GM21423 (cell line): ENCODE results near the gene PPP2R5E.

Source experiments
- ATAC-seq: cut with Tn5 transposase; IDR thresholded peaks from one replicate; pipeline ENCODE4 v1.9.1; 2021; ENCODE audit warnings: mild to moderate bottlenecking, moderate library complexity; ENCODE audit not compliant: unreplicated experiment

Gene PPP2R5E

GRCh38 chr14:63474111-63474510 lies 69.1 kb downstream of the PPP2R5E start:
- ATAC-seq = no peak

GRCh38 chr14:63472986-63473788 lies 70.0 kb downstream of the PPP2R5E start:
- ATAC-seq = no peak

GRCh38 chr14:63470962-63471793 lies 72.0 kb downstream of the PPP2R5E start:
- peak; percentile 86 for ATAC-seq

GRCh38 chr14:63468294-63468693 lies 74.9 kb downstream of the PPP2R5E start:
- no peak for ATAC-seq

DNA sequence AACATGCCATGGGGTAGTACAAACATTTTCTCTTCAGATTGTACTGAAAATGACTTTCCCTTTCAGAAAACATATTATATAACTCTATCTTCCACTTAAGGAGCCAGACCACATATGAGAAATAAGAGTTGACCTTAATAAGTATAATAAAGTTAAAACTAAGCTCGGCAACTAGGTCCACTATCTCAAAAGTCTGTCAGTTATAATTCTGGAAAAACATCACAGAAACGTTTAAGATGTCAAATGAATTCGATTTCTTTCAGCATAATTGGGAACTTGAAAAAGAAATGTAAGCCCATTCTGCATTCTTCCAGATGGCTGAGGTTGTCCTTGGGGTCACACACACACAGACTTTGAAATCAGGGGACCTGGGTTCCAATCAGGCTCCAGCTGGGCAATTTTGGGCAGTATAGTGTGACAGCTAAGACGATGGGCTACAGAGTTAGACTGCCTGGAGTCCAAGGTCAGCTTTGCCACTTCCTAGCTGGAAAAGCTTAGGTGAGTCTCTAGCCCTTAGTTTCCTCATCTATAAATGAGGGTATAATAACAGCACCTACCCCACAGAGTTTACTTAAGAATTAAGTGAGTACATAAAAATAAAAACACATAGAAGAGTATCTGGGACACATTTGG lies 75.6 kb downstream of the PPP2R5E start:
- no peak for ATAC-seq

GRCh38 chr14:63465347-63465746 lies 77.8 kb downstream of the PPP2R5E start:
- no peak for ATAC-seq

DNA sequence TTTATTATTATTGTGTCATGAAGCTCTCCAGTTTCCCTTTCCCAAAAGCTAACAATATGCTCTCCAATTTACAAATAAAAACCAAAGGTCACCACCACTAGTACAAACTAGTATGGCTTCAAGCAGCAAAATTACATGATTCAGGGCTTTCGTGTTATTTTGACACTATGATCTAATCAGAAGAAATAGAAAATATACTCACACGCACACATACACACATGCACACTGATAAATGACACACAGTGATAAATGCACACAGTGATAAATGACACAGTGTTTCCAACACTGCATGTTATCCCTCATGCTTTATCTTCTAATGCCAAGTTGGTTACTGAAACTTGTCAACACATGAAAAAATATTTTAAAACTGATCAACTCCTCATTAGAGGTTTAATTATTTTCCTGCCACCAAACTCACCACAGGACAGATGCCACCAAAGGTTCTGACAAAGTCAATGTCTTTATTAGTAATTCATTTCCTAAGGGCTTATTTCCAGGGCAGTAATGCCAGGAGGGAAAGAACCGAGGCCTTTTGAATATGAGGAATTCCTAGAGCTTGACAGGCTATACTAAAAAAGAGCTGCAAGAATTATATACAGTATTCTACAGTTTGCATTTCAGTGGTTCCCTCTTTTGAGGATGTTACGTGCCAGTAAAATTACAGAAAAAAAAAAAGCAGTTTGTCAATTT lies 82.4 kb downstream of the PPP2R5E start:
- no peak for ATAC-seq

DNA sequence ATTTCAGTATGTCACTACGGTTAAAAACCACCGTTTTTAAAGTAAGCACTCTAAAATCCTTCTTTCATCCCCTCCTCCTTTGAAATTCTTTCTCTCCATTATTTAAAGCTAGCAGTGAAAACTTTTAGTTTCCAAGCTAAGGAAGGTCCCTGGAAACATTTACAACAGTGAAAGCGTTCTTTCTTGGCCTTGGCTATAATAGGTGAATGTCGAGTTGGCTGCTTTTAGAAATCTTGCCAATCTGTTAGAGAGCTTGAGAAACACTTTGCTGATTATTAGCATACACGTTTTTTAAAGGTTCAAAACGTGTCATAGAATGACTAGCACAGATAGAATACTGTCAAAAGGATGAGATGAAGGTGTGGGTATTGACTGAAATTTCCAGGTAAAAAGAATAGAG lies 83.4 kb downstream of the PPP2R5E start:
- ATAC-seq = no peak

- ATAC-seq = no peak
Observed at GRCh38 chr14:63457498-63457897, 85.7 kb downstream of the PPP2R5E start.

GRCh38 chr14:63454863-63455622 lies 88.1 kb downstream of the PPP2R5E start:
- ATAC-seq = peak; percentile 75

GRCh38 chr14:63454436-63454835 lies 88.7 kb downstream of the PPP2R5E start:
- ATAC-seq = no peak

DNA sequence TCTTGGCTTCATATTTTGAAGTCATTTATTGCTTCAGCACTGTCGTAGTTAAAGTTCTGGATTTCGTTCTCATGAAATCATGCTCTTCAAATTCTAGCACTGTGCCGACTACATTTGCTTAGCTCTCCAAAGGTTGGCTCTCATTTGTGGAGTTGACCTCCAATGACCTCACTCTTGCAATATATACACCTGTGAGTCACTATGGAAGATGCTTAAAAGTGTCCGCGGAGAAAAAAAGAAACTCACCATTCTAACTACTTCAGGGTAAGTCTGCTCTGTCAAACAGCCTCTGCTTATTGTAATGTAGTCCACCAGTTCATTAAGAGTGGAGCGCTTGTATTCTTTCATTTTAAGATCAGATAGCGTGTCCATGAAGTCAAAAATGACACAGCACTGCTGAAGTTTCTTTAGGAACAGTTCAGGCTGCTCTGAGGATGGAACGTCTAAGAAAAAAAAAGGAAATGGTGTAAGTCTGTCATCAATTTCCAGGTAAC lies 89.7 kb downstream of the PPP2R5E start:
- ATAC-seq = no peak

GRCh38 chr14:63452796-63453195 lies 90.4 kb downstream of the PPP2R5E start:
- ATAC-seq = no peak

GRCh38 chr14:63448841-63449240 lies 94.3 kb downstream of the PPP2R5E start:
- ATAC-seq = no peak

DNA sequence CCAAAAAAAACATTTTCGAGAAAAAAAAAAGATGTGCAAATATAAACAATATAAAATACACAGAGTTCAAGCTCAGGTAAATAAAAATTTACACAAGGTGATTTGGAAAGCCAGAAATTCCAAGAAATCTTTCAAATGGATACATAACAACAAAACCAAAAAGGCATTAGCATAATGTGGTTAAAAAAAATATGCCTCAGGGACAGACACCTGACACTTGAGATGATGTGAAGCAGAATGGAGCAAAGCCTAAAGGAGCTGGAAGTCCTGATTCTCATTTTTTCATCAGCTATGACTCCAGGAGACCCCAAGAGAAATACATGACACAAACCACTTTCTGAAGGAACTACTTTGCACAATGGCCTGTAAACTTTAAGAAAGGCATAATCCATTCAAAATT lies 98.6 kb downstream of the PPP2R5E start:
- ATAC-seq = no peak

DNA sequence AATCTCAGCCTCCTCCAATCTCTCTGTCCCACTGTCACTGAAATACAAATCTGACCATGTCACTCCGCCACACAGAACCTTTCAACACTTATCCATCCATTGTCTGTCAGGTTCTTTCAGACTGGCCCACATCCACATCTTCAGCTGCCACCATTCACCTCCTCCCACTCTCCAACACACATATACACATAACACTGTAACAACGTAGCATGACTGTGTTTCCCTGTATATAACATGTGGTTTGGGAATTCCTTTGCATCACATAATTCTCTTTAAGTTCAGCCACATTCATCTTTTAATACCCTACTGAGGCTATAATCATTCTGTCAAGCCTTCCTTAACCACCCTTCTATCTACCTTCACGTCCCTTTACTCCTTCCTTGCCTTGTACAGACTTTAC lies 99.2 kb downstream of the PPP2R5E start:
- no peak for ATAC-seq

- ATAC-seq = no peak
Observed at GRCh38 chr14:63443361-63443760, 99.8 kb downstream of the PPP2R5E start.

DNA sequence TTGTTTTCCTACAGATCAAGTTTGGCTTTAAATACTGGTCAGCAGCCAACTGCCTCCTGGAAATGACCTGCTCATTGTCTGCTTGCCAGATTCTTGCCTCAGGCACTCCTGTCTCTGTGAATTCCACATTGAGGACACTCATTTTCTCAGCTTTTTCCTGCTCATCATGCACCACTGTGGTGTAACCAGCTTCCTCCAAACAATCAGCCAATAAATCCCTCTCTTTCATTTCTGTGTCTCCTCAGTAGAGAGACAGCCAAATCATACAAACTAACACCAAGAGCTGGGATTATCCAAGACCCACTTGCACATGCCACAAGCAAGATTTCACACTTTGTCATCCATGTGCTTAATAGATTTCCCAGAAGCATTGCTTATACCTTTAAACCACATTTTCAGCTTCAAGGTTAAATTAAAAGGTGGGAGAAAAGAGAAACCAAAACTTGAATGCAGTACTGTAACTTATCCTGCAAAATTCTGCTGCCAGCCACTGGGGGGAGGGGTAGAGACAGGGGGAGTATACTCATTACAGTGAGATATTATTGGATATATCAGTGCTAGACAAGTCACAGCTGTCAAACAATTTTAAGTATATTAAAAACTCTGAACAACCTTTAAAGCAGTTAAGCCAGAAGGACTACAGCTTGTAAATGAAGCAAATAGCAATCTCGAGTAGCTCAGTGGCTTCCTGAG lies 105.0 kb downstream of the PPP2R5E start:
- no peak for ATAC-seq

DNA sequence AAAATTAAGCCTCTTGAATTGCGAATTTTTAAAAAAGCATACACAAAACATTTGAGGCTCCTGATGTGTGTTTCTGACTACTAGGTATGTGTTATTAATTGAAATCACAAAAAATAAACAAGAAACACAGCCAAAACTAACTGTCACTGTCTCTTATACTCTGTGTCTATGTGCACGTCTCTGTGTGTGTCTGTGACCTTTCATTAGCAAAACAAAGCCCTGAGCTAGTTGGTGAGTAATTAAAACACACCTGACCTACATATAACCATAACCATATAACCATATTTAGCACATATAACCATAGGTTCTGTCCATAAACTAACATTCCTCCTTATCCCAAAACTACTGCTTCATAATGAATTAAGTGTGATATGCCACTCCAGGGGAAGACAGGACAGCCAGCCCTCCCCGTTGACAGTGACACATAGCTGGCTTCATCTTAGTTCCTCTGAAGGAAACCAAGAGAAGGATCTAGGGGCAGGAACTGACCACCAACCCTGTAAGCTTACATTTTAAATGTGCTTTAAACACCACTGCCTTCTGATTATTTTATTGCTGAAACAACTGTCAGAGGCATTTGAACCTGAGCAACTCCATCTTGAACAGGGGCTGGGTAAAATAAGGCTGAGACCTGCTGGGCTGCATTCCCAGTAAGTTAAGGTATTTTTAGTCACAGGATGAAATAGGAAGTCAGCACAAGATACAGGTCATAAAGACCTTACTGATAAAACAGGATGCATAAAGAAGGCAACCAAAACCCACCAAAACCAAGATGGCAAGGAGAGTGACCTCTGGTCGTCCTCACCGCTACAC lies 106.7 kb downstream of the PPP2R5E start:
- no peak for ATAC-seq
